ENCODE results near the gene MRPL57.
A peak's percentile ranks its signal among the peaks of the same experiment; 100 is the strongest.
"Not testable (repeated sequence)": the region's sequence is repeated elsewhere in the genome, so short reads cannot be mapped to it uniquely, and the experiment has no call there.

The MRPL57 gene

DNA sequence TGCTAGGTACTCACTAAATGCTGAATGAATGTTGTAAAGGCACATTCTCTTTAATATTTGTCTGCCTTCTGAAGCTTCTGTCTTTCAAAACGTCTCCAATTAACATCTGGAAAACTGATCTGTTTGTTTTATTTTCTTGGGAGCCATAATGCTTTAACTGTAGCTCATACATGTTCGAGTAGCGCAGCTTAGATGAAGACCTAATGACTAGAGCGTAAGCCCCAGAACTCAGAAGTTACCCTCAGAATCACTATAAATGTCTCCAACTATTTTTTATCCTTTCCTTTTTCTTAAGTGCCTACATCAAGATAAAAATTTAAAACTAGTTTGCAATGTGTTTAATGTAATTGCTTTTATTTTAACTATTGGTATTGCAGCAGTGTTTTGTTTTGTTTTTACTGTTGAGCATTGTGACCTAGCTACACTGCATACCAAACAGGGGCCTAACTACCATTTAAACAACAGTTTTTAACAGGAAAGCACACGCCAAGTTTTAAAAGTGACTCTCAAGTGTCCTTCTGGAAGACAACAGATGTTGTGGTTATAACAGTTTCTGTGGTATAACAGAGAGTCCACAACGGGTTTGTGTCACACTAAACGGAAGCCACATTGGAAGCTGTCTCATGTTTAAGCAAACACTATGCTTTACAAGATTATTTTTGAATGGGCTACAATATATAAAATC is 42.0 kb downstream of the MRPL57 start:
- no peak for TF ChIP-seq CTCF (IDR thresholded peaks at IDR 0.05; ENCODE audit: extremely low read depth, insufficient read depth, missing control alignments)
- in situ Hi-C loops (cut with MboI; ENCODE audit: low pct_unique_long_range_greater_than_20kb, low sequenced_read_pairs, unreplicated experiment), result no loop called here
- DNase-seq (ENCODE audit: low spot score), result peak; percentile 49

DNA sequence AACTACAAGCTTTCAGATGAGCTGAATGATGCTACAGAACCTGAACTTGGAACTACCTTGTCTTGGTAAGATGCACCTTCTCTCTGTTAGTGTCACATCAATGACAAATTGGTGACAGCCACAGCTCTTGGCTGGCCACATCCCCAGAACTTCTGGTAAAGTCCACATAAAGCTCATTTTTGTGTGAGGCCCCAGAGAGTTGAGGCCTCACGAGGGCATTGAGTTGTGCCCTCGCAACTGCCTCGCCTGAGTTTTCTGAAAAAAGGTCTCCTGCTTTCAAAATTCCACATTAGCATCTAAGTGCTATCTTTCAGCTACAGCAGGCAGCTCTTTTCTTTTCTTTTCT is 42.6 kb downstream of the MRPL57 start:
- TF ChIP-seq CTCF (IDR thresholded peaks at IDR 0.05; ENCODE audit: extremely low read depth, insufficient read depth, missing control alignments), result no peak
- DNase-seq (ENCODE audit: low spot score), result no peak
- in situ Hi-C loops (cut with MboI; ENCODE audit: low pct_unique_long_range_greater_than_20kb, low sequenced_read_pairs, unreplicated experiment), result no loop called here

DNA sequence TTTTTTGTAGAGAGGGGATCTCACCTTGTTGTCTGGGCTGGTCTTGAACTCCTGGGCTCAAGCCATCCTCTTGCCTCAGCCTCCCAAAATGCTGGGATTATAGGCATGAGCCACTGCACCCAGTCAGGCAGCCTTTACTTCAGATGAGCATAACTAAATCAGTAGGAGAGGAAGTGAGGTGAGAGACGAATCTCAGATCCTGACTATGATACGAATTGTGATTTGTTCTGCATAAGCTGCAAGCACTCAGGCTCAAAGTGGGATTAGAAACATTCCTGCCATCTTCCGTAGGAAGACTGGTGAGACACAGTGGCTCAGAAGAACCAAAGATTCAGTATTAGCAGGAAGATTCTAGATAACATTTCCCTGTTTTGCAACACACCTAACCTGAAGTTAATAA is 43.3 kb downstream of the MRPL57 start:
- in situ Hi-C loops (cut with MboI; ENCODE audit: low pct_unique_long_range_greater_than_20kb, low sequenced_read_pairs, unreplicated experiment); DNase-seq (ENCODE audit: low spot score): not testable (repeated sequence)

- no peak for DNase-seq (ENCODE audit: low spot score)
- in situ Hi-C loops (cut with MboI; ENCODE audit: low pct_unique_long_range_greater_than_20kb, low sequenced_read_pairs, unreplicated experiment), result no loop called here
- no peak for TF ChIP-seq CTCF (IDR thresholded peaks at IDR 0.05; ENCODE audit: extremely low read depth, insufficient read depth, missing control alignments)
Measured at GRCh38 chr13:21221268-21221667, 44.8 kb downstream of the MRPL57 start.

GRCh38 chr13:21225082-21225481 is 48.6 kb downstream of the MRPL57 start:
- in situ Hi-C loops (cut with MboI; ENCODE audit: low pct_unique_long_range_greater_than_20kb, low sequenced_read_pairs, unreplicated experiment), result no loop called here
- TF ChIP-seq CTCF (IDR thresholded peaks at IDR 0.05; ENCODE audit: extremely low read depth, insufficient read depth, missing control alignments), result no peak

GRCh38 chr13:21225841-21226581 is 49.6 kb downstream of the MRPL57 start:
- in situ Hi-C loops (cut with MboI; ENCODE audit: low pct_unique_long_range_greater_than_20kb, low sequenced_read_pairs, unreplicated experiment), result no loop called here
- no peak for DNase-seq (ENCODE audit: low spot score)
- no peak for TF ChIP-seq CTCF (IDR thresholded peaks at IDR 0.05; ENCODE audit: extremely low read depth, insufficient read depth, missing control alignments)

More at GRCh38 chr13:21225082-21225481, 48.6 kb downstream of the MRPL57 start:
- no peak for DNase-seq (ENCODE audit: low spot score)

- no peak for DNase-seq (ENCODE audit: low spot score)
- in situ Hi-C loops (cut with MboI; ENCODE audit: low pct_unique_long_range_greater_than_20kb, low sequenced_read_pairs, unreplicated experiment), result no loop called here
- no peak for TF ChIP-seq CTCF (IDR thresholded peaks at IDR 0.05; ENCODE audit: extremely low read depth, insufficient read depth, missing control alignments)
Measured at GRCh38 chr13:21227917-21228316, 51.5 kb downstream of the MRPL57 start.
